NB4 (cell line): Measurements from ENCODE around the gene ALDOB.

Source experiments
- DNase-seq: peaks from one replicate; pipeline ENCODE4 v3.0.0; 2010; ENCODE audit warnings: low read depth
- H3K4me3 ChIP-seq: one replicate; pipeline ENCODE4 v1.5.1; 2011; ENCODE audit warnings: mild to moderate bottlenecking, low read depth, low read length, moderate library complexity
- MYC ChIP-seq: IDR thresholded peaks from 2 replicates; pipeline ENCODE4 v1.6.1; 2011; ENCODE audit warnings: low read depth, low read length
- POLR2A ChIP-seq: IDR thresholded peaks from 2 replicates; pipeline ENCODE4 v1.6.1; 2011; ENCODE audit warnings: mild to moderate bottlenecking; ENCODE audit not compliant: insufficient read length; ENCODE audit errors: extremely low read depth
- TF ChIP-seq, protein P1 (sequence below): IDR thresholded peaks from one replicate; pipeline ENCODE4 v1.5.1; 2012; ENCODE audit warnings: low read depth, low read length
- TF ChIP-seq, protein P2 (sequence below): IDR thresholded peaks from 2 replicates; pipeline ENCODE4 v1.6.1; 2011; ENCODE audit warnings: low read depth, low read length

Gene ALDOB

DNA sequence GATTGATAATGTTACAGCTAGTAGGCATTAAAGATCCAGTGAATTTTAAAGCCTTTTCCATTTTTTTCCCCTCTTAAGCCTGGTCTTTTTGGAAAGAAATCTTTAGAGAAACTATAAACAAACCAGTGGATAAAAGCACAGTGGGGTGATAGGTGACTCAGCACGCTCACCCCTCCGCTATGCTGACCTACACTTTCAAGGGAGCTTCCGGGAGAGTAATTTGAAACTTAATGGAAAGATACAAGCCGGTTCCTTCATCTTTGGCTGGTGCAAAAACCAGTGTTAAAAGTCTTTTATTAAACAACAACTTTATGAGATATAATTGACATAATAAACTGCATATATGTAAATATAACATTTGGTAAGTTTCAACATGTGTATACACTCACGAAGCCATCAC lies 27.0 kb upstream of the ALDOB start:
- TF ChIP-seq, protein P1, sequence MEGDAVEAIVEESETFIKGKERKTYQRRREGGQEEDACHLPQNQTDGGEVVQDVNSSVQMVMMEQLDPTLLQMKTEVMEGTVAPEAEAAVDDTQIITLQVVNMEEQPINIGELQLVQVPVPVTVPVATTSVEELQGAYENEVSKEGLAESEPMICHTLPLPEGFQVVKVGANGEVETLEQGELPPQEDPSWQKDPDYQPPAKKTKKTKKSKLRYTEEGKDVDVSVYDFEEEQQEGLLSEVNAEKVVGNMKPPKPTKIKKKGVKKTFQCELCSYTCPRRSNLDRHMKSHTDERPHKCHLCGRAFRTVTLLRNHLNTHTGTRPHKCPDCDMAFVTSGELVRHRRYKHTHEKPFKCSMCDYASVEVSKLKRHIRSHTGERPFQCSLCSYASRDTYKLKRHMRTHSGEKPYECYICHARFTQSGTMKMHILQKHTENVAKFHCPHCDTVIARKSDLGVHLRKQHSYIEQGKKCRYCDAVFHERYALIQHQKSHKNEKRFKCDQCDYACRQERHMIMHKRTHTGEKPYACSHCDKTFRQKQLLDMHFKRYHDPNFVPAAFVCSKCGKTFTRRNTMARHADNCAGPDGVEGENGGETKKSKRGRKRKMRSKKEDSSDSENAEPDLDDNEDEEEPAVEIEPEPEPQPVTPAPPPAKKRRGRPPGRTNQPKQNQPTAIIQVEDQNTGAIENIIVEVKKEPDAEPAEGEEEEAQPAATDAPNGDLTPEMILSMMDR: no peak
- TF ChIP-seq MYC: no peak
- TF ChIP-seq, protein P2, sequence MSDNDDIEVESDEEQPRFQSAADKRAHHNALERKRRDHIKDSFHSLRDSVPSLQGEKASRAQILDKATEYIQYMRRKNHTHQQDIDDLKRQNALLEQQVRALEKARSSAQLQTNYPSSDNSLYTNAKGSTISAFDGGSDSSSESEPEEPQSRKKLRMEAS: no peak
- no peak for TF ChIP-seq POLR2A
- DNase-seq: no peak
- H3K4me3 ChIP-seq: no peak overlapping the region

DNA sequence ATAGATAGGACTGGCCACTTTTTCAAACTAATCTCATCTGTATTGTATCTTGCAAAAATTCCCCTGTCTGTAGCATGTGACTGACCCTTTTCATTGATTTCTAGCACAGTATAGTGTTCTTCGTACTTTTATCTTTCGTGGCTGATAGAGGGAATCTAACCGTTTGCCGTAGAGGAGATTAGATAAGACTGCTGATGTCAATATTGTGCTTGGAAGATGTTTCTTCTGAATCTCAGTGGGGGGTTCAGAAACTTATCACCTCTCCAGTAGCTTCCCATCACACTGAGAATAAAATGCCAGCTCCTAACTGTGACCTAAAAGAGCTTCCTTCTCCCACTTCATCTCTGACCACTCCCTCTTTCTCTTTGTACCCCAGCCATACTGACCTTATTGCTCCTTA lies 25.4 kb upstream of the ALDOB start:
- DNase-seq: no peak
- TF ChIP-seq MYC: no peak
- TF ChIP-seq, protein P1: no peak
- TF ChIP-seq, protein P2: no peak
- no peak for TF ChIP-seq POLR2A
- no peak overlapping the region for H3K4me3 ChIP-seq

DNA sequence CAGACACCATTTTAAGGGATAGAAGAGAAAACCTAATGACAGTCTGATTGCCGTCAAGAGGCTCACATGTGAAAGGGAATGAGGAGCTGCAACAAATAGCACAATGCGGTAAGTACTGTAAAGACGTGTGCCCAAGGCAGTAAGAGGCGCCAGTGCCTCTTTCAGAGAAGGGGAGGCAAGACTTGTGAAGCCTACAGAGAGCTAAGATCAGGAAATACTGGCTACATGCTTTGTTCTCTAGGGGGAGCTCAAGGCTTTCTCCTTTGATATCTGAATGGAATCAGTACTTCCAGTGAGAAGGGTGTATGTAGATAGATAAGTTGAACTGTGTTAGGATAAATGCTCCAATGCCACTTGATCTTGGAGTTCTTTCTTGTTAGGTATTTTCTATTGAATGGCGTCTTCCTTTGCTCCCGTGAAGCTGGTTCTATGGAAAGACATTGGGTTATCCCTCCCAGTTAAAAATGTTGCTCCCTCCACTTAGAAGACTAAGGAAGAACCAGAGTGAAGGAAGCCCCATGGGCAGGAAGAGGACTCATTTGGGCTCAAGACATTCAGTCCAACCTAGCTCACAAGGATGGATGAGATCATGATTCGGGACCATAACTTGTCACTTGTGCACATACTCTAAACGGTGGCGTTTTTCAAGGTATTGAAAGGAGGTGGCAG lies 23.5 kb upstream of the ALDOB start:
- no peak overlapping the region for H3K4me3 ChIP-seq
- TF ChIP-seq, protein P1: peak; percentile 70
- no peak for TF ChIP-seq MYC
- TF ChIP-seq, protein P2: peak; percentile 46; the same call in 1 of the 2 replicates
- no peak for TF ChIP-seq POLR2A

DNA sequence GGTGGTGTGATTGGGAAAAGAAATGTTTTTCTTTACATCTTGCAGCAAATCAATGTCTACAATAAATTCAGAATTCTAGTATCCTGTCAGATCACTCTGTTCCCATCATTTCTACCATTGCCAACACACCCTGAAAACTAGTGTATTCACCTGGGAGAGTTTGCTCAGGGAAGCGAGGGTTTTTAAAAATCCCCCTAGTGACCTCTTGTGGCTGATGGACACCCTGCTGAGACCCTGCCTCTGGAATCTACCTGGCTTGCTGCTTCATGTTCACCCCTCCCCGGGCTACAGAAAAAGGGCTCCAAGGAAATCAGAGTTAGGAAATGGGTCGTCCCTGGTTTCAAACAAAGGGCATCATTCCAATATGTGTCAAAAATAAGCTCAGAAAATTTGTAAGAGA lies 21.4 kb upstream of the ALDOB start:
- no peak overlapping the region for H3K4me3 ChIP-seq
- DNase-seq: no peak
- TF ChIP-seq MYC (no peak), POLR2A (no peak)
- TF ChIP-seq, protein P1: no peak

More for the DNA sequence above, 23.5 kb upstream of the ALDOB start:
- DNase-seq: peak; percentile 72

DNA sequence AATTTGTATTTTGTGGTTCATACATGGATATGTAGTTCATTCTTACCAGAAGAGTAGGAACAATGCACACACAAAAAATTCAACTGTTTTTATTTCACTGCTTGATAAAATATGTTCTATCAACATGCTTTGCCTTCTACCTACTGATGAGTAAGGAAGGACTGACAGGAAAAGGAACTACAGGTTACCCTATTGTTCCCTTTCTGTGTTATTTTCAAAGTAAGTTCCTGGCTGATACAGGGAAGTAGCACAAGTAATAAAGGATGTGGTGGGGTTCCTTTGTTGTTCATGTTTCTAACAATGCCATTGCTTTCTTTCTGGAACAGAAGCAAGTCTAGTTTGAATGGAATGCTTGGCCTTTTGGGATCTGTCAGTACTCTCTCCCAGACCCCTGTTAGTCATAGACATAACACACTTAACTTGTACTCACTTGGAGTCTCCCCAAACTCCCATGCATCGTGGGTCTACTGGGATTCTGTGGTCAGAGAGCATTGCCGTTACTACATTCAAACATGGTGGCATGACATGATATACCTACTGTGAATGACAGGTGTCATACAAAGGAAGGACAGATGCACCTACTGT lies 20.2 kb upstream of the ALDOB start:
- no peak overlapping the region for H3K4me3 ChIP-seq
- no peak for TF ChIP-seq POLR2A
- no peak for TF ChIP-seq MYC
- TF ChIP-seq, protein P1: no peak
- TF ChIP-seq, protein P2: no peak
- no peak for DNase-seq
